ENCODE data around the gene ABCA4.

ABCA4 gene

DNA sequence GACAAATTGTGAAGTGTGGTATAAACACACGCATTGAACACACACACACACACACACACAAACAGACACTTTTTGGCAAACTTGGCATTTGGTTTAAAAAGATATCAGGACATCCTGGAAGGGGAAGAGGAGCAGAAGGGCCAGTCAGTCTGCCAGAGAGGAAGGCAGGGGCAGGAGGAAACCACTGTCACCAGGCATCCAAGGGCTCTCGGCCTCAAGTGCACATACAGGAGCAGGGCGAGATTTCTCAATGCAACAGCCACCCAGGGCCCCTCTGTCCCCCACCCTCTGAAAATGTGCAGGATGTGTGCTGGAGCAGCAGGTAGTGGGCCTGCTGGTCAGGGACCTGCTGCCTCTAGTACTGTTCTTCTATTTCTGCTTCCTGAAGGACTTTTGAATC, 71.2 kb downstream of the ABCA4 start (continued):
- TF ChIP-seq, protein P1, sequence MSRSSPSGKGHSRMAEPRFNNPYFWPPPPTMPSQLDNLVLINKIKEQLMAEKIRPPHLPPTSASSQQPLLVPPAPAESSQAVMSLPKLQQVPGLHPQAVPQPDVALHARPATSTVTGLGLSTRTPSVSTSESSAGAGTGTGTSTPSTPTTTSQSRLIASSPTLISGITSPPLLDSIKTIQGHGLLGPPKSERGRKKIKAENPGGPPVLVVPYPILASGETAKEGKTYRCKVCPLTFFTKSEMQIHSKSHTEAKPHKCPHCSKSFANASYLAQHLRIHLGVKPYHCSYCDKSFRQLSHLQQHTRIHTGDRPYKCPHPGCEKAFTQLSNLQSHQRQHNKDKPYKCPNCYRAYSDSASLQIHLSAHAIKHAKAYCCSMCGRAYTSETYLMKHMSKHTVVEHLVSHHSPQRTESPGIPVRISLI (tag by site-specific recombination; IDR thresholded peaks at IDR 0.05) = no peak
- no peak for TF ChIP-seq SETDB1 (IDR thresholded peaks at IDR 0.05; ENCODE audit: insufficient read length, low read length)
- TF ChIP-seq, protein P2, sequence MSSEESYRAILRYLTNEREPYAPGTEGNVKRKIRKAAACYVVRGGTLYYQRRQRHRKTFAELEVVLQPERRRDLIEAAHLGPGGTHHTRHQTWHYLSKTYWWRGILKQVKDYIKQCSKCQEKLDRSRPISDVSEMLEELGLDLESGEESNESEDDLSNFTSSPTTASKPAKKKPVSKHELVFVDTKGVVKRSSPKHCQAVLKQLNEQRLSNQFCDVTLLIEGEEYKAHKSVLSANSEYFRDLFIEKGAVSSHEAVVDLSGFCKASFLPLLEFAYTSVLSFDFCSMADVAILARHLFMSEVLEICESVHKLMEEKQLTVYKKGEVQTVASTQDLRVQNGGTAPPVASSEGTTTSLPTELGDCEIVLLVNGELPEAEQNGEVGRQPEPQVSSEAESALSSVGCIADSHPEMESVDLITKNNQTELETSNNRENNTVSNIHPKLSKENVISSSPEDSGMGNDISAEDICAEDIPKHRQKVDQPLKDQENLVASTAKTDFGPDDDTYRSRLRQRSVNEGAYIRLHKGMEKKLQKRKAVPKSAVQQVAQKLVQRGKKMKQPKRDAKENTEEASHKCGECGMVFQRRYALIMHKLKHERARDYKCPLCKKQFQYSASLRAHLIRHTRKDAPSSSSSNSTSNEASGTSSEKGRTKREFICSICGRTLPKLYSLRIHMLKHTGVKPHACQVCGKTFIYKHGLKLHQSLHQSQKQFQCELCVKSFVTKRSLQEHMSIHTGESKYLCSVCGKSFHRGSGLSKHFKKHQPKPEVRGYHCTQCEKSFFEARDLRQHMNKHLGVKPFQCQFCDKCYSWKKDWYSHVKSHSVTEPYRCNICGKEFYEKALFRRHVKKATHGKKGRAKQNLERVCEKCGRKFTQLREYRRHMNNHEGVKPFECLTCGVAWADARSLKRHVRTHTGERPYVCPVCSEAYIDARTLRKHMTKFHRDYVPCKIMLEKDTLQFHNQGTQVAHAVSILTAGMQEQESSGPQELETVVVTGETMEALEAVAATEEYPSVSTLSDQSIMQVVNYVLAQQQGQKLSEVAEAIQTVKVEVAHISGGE (tag by site-specific recombination; conservative IDR thresholded peaks at IDR 0.05; ENCODE audit: low read depth) = no peak

GRCh38 chr1:94048413-94049164, 72.4 kb downstream of the ABCA4 start:
- Histone ChIP-seq H3K9me3 (ENCODE audit: control insufficient read depth, insufficient read depth, low read depth, low read length) (no peaks in the 10 kb centered on the region), H3K36me3 (ENCODE audit: control insufficient read depth in 2 of 2, insufficient read depth in 1 of 2, low read length in 2 of 2) (no peaks in the 10 kb centered on the region), H3K27ac (ENCODE audit: extremely low read depth, low read depth, low read length) (no peak overlapping the region), H3K4me3 (ENCODE audit: low read depth, low read length) (no peak overlapping the region), H3K4me1 (ENCODE audit: control insufficient read depth, insufficient read depth, low read length) (no peaks in the 10 kb centered on the region)
- TF ChIP-seq PRDM10 (tag by site-specific recombination; IDR thresholded peaks at IDR 0.05) (0 out of 2 replicates have a peak, but pooled peaks have one; percentile 22), BCL11A (tag by site-specific recombination; IDR thresholded peaks at IDR 0.05; ENCODE audit: low read depth) (no peak)
- CTCF ChIA-PET = interaction anchor here (0.6 to 20.6 kb wide), 8 partner anchors 9 to 285 kb away, joined by 3 to 400 read pairs (median 6); no protein-coding TSS in a partner anchor
- POLR2A ChIA-PET = no interaction called here

DNA sequence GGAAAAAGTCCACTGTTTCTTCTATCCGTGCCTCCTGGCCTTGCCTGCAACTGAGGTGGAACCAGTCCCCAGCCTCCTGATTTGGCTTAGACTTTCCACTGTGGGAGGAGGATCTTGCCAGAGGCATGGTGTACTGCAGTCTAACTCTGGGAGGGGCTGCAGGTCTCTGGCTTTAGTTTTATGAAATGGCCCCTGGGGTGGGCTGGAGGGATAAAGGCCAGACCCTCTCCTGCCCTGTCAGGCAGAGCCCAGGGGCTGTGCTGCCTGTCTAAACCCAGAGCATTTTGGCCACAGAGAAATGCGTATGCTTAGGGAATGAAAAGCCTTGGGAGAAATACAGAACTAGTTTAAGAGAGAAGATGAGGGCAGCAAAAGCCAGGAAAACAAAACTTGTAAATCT, 73.0 kb downstream of the ABCA4 start:
- CTCF ChIA-PET = interaction anchor here (0.6 to 20.6 kb wide), 7 partner anchors 8 to 286 kb away, joined by 3 to 400 read pairs (median 6); no protein-coding TSS in a partner anchor
- POLR2A ChIA-PET = no interaction called here
- Histone ChIP-seq H3K4me3 (ENCODE audit: low read depth, low read length) (no peak overlapping the region), H3K9me3 (ENCODE audit: control insufficient read depth, insufficient read depth, low read depth, low read length) (no peaks in the 10 kb centered on the region), H3K27ac (ENCODE audit: extremely low read depth, low read depth, low read length) (no peak overlapping the region), H3K4me1 (ENCODE audit: control insufficient read depth, insufficient read depth, low read length) (no peaks in the 10 kb centered on the region), H3K36me3 (ENCODE audit: control insufficient read depth in 2 of 2, insufficient read depth in 1 of 2, low read length in 2 of 2) (no peaks in the 10 kb centered on the region)
- TF ChIP-seq MYNN (tag by site-specific recombination; IDR thresholded peaks at IDR 0.05; ENCODE audit: borderline replicate concordance) (no peak), REPIN1 (tag by site-specific recombination; IDR thresholded peaks at IDR 0.05; ENCODE audit: low read depth) (no peak)

DNA sequence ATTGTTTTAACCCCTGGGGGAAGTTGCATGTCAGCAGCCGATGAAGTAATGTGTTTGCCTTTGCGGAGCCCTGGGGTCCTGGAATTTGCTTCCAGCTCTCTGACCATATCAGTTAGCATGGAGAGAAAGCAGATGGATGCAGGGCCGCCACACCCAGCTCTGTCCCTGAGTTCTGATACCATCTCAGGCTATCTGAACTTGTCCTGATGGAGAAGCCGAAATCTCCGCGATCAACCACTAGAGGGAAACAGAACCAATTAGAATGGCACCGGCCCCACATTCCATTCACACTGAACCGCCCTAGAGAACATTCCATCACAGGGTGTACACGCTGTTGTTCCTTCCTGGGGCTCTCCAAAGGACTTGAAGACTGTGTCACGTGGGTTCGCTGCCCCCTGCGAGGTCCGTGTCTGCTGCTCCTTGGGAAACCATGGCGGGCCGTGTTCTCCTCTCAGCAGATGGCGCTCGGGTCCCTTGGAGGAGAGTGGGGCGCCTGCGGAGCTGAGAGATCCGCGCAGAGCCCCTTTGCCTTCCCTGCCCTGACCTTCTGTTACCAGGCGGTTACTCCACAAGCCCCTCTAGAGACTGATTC, 75.4 kb downstream of the ABCA4 start:
- H3K9me3 ChIP-seq (ENCODE audit: control insufficient read depth, insufficient read depth, low read depth, low read length) = no peaks in the 10 kb centered on the region
- POLR2A ChIA-PET = interaction anchor here (0.7 to 1.5 kb wide), 2 partner anchors 192 to 432 kb away, joined by 4 to 5 read pairs; partner anchors contain the start of gene ARHGAP29
- CTCF ChIA-PET = interaction anchor here (0.6 to 20.6 kb wide), 19 partner anchors 8 to 816 kb away, joined by 3 to 400 read pairs (median 4); no protein-coding TSS in a partner anchor
- no peak overlapping the region for H3K4me3 ChIP-seq (ENCODE audit: low read depth, low read length)
- no peaks in the 10 kb centered on the region for H3K4me1 ChIP-seq (ENCODE audit: control insufficient read depth, insufficient read depth, low read length)
- H3K36me3 ChIP-seq (ENCODE audit: control insufficient read depth in 2 of 2, insufficient read depth in 1 of 2, low read length in 2 of 2) = no peaks in the 10 kb centered on the region
- no peak overlapping the region for H3K27ac ChIP-seq (ENCODE audit: extremely low read depth, low read depth, low read length)
- TF ChIP-seq BCL6B (tag by site-specific recombination; IDR thresholded peaks at IDR 0.05) (no peak), ZNF701 (tag by site-specific recombination; IDR thresholded peaks at IDR 0.05) (no peak), OVOL3 (tag by site-specific recombination; IDR thresholded peaks at IDR 0.05) (no peak), ZNF292 (tag by site-specific recombination; IDR thresholded peaks at IDR 0.05; ENCODE audit: borderline replicate concordance, low read depth) (no peak)
- TF ChIP-seq, protein P3, sequence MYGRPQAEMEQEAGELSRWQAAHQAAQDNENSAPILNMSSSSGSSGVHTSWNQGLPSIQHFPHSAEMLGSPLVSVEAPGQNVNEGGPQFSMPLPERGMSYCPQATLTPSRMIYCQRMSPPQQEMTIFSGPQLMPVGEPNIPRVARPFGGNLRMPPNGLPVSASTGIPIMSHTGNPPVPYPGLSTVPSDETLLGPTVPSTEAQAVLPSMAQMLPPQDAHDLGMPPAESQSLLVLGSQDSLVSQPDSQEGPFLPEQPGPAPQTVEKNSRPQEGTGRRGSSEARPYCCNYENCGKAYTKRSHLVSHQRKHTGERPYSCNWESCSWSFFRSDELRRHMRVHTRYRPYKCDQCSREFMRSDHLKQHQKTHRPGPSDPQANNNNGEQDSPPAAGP (tag by site-specific recombination; IDR thresholded peaks at IDR 0.05) = peak; percentile 54; the same call in 1 of the 2 replicates
- TF ChIP-seq, protein P4, sequence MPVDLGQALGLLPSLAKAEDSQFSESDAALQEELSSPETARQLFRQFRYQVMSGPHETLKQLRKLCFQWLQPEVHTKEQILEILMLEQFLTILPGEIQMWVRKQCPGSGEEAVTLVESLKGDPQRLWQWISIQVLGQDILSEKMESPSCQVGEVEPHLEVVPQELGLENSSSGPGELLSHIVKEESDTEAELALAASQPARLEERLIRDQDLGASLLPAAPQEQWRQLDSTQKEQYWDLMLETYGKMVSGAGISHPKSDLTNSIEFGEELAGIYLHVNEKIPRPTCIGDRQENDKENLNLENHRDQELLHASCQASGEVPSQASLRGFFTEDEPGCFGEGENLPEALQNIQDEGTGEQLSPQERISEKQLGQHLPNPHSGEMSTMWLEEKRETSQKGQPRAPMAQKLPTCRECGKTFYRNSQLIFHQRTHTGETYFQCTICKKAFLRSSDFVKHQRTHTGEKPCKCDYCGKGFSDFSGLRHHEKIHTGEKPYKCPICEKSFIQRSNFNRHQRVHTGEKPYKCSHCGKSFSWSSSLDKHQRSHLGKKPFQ (tag by site-specific recombination; IDR thresholded peaks at IDR 0.05) = peak; percentile 96

All from HEK293 (cell line).